Gastrocnemius medialis (tissue), 4 donors: ENCODE data around the gene CUTC.

Source experiments
- CTCF ChIP-seq, 5 experiments: fragments of 450-650 bp in 3 of 5; fragments of 200-600 bp in 2 of 5; sonication (generic) in 2 of 5; IDR thresholded peaks in 4 of 5; conservative IDR thresholded peaks in 1 of 5; 1 replicate in 4 of 5; 2 replicates in 1 of 5; pipeline ENCODE4 v1.5.1; 2016 to 2019; ENCODE audit warnings: antibody characterized with exemption in 5 of 5, mild to moderate bottlenecking in 3 of 5, moderate library complexity in 3 of 5
- POLR2A ChIP-seq, 2 donors: fragments of 450-650 bp; IDR thresholded peaks; one replicate each; pipeline ENCODE4 v1.6.1; 2017; ENCODE audit warnings: antibody characterized with exemption in 2 of 2, mild to moderate bottlenecking in 2 of 2, moderate library complexity in 2 of 2

DNA sequence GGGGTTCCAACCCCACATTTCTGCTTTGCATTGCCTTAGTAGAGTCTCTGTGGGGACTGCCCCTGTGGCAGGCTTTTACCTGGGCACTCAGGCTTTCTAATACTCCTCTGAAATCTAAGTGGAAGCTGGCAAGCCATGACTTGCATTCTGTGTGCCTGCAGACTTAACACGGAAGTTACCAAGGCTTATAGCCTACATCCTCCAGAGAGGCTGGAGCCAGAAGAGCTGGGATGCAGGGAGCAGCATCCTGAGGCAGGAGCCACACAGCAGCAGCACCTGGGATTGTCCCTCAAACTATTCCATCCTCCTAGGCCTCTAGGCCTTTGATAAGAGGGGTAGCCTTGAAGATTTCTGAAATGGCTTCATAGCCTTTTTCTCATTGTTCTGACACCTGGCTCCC lies 28.3 kb downstream of the CUTC start:
- no peak for TF ChIP-seq CTCF (IDR thresholded peaks at IDR 0.05 in 4 of 5, conservative IDR thresholded peaks at IDR 0.05 in 1 of 5)
- no peak for TF ChIP-seq POLR2A (IDR thresholded peaks at IDR 0.05)
